Measurements from ENCODE around the gene MRPS2. TPM values are rescaled to one million over a fixed set of nuclear protein-coding genes. Genes with fewer than 3 reads are reported as not detected.

The MRPS2 gene
- total and polyA plus RNA-seq, 2 of the 4 experiments (the other 2 are of a cell fraction) = 53.1 to 104 TPM

DNA sequence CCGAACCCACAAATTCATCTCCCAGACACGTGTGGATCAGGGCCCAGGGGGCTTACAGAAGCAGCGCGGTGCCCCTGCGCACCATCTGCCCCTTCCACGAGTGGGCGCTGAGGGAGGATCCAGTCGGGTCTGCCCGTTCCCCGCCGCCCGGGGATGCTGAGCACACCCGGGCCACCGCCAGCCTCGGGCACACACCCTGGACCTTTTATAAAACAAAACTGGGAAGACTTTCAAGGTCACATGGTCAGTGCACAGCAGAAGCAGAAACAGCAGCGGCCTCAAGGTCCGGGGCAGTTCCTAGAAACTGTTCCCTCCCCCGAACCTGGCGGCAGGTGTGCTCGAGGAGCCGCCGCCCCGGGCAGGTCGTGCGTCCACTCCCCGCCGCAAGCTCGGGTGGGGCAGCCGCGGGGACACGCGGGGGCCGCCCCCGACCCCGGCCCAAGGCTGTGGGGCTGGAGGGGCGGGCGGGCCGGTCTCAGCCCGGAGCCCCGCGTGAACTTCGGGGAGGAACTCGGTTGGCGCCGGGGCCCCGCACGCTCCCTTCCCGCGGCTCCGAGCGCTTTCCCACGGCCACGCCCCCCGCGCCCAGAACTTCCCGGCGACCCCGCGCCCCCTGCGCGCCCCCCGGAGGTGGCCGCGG is 21.5 kb upstream of the MRPS2 start:
- H2AK9ac ChIP-seq (replicated peaks; ENCODE audit: low read depth, low read length, poor library complexity) = peak overlapping the region; percentile 19
- peak overlapping the region; percentile 85 for H2AFZ ChIP-seq (replicated peaks; ENCODE audit: low read length, poor library complexity)
- H4K20me1 ChIP-seq (ENCODE audit: insufficient read depth, low read length) = no peaks in the 10 kb centered on the region; the same call in 1 of the 2 replicates
- peak overlapping the region; percentile 31 for H3K4me2 ChIP-seq (ENCODE audit: low read depth, low read length)
- H4K5ac ChIP-seq (ENCODE audit: low read depth, low read length) = no peak overlapping the region
- no TSS peak for BruUV-seq (replicated peaks)
- H4K8ac ChIP-seq (ENCODE audit: low read depth in 2 of 2, low read length in 2 of 2) = no peak overlapping the region
- peaks cover 3% of the 10 kb centered on the region; the same call in 1 of the 2 replicates for H3K36me3 ChIP-seq (ENCODE audit: control insufficient read depth, insufficient read depth, low read length)
- H4K91ac ChIP-seq (ENCODE audit: insufficient read depth, low read depth, low read length) = no peak overlapping the region
- H3K9ac ChIP-seq (ENCODE audit: low read depth, low read length) = no peak overlapping the region
- dilution Hi-C loops (cut with HindIII; ENCODE audit: low sequenced_read_pairs, unreplicated experiment) (no loop called here), intact Hi-C loops (cut with micrococcal nuclease) (no loop called here), in situ Hi-C loops (cut with MboI; ENCODE audit: low sequenced_read_pairs) (no loop called here)
- no peak overlapping the region for H3K23ac ChIP-seq (ENCODE audit: low read depth, low read length)
- H3K4ac ChIP-seq (ENCODE audit: low read depth, low read length) = no peak overlapping the region
- no peak overlapping the region for H2BK15ac ChIP-seq (ENCODE audit: low read depth, low read length)
- H3K18ac ChIP-seq (ENCODE audit: low read depth, low read length) = no peak overlapping the region
- H3K56ac ChIP-seq (ENCODE audit: extremely low read depth, insufficient read depth, low read length) = no peak overlapping the region
- POLR2A ChIA-PET (ENCODE audit: unreplicated experiment) = no interaction called here
- no peak overlapping the region for H3K27ac ChIP-seq (ENCODE audit: insufficient read depth, low read length)
- H2BK5ac ChIP-seq (ENCODE audit: low read depth, low read length, poor library complexity, severe bottlenecking) = no peak overlapping the region
- H3K4me1 ChIP-seq (ENCODE audit: control insufficient read depth, insufficient read depth, low read length) = peaks cover 5% of the 10 kb centered on the region; the same call in 1 of the 2 replicates
- ATAC-seq (ENCODE audit: low read depth) = peak; percentile 4
- no peaks in the 10 kb centered on the region for H3K9me1 ChIP-seq (ENCODE audit: insufficient read depth, low read length)
- DNase-seq = no peak
- H3K27me3 ChIP-seq (ENCODE audit: control insufficient read depth, insufficient read depth, low read length) = no peaks in the 10 kb centered on the region
- 7% methylated on average over 44 of the region's 64 CpGs; no CpG with 5 or more reads in 1 of the 2 experiments for WGBS, 2 experiments (ENCODE audit: extremely low coverage in 2 of 2, insufficient read length in 1 of 2)
- no peak overlapping the region for H2BK120ac ChIP-seq (ENCODE audit: low read depth, low read length)
- H3K4me3 ChIP-seq (ENCODE audit: insufficient read depth, low read depth, low read length) = peak overlapping the region; percentile 78
- TF ChIP-seq, protein P1, sequence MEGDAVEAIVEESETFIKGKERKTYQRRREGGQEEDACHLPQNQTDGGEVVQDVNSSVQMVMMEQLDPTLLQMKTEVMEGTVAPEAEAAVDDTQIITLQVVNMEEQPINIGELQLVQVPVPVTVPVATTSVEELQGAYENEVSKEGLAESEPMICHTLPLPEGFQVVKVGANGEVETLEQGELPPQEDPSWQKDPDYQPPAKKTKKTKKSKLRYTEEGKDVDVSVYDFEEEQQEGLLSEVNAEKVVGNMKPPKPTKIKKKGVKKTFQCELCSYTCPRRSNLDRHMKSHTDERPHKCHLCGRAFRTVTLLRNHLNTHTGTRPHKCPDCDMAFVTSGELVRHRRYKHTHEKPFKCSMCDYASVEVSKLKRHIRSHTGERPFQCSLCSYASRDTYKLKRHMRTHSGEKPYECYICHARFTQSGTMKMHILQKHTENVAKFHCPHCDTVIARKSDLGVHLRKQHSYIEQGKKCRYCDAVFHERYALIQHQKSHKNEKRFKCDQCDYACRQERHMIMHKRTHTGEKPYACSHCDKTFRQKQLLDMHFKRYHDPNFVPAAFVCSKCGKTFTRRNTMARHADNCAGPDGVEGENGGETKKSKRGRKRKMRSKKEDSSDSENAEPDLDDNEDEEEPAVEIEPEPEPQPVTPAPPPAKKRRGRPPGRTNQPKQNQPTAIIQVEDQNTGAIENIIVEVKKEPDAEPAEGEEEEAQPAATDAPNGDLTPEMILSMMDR (conservative IDR thresholded peaks at IDR 0.05; ENCODE audit: low read depth, low read length) = peak; percentile 6; the same call in 1 of the 2 replicates
- TF ChIP-seq, protein P2, sequence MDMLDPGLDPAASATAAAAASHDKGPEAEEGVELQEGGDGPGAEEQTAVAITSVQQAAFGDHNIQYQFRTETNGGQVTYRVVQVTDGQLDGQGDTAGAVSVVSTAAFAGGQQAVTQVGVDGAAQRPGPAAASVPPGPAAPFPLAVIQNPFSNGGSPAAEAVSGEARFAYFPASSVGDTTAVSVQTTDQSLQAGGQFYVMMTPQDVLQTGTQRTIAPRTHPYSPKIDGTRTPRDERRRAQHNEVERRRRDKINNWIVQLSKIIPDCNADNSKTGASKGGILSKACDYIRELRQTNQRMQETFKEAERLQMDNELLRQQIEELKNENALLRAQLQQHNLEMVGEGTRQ (IDR thresholded peaks at IDR 0.05; ENCODE audit: low read depth, low read length) = peak; percentile 34; the same call in 1 of the 2 replicates
- TF ChIP-seq MXI1 (IDR thresholded peaks at IDR 0.05; ENCODE audit: borderline replicate concordance, low read depth, low read length) = no peak
- TF ChIP-seq RFX5 (IDR thresholded peaks at IDR 0.05; ENCODE audit: low read depth, low read length) = no peak
- no peak for TF ChIP-seq ELK1 (IDR thresholded peaks at IDR 0.05; ENCODE audit: borderline replicate concordance, low read depth, low read length)
- peaks cover 16 to 17% of the 10 kb centered on the region in 2 experiments; a peak in 2 of 4 replicates for H3K79me1 ChIP-seq (ENCODE audit: low read depth in 1 of 2, low read length in 2 of 2)
- no peaks in the 10 kb centered on the region for H3K9me3 ChIP-seq (ENCODE audit: control insufficient read depth, insufficient read depth, low read length)
- H2BK20ac ChIP-seq (ENCODE audit: low read depth, low read length) = no peak overlapping the region
- H3K14ac ChIP-seq (replicated peaks; ENCODE audit: low read depth, low read length) = no peak overlapping the region
- H2AK5ac ChIP-seq (ENCODE audit: low read depth, low read length) = no peak overlapping the region
- CTCF ChIA-PET = no interaction called here
